Omental fat pad (tissue), 4 donors: ENCODE measurements around the gene SYT1. TPM values are rescaled to one million over a fixed set of nuclear protein-coding genes. Genes with fewer than 3 reads are reported as not detected.

Source experiments
- ATAC-seq: fragments of 150-250 bp; one replicate; pipeline ENCODE4 v1.9.1; 2016; ENCODE audit warnings: mild to moderate bottlenecking, moderate library complexity; ENCODE audit not compliant: low FRiP score
- DNase-seq: peaks from one replicate; pipeline ENCODE4 v3.0.0-alpha.2; 2019; ENCODE audit warnings: low spot score
- CTCF ChIP-seq, 3 donors: fragments of 450-650 bp; IDR thresholded peaks; one replicate each; pipeline ENCODE4 v1.5.1; 2016 to 2017; ENCODE audit warnings: antibody characterized with exemption in 3 of 3, mild to moderate bottlenecking in 3 of 3, moderate library complexity in 2 of 3
- total RNA-seq, 4 donors: library from RNA; depleted of rRNA; stranded (reverse); fragments of >200 nt; gene quantifications; one replicate each; pipeline ENCODE4 v1.1.0, GENCODE V29; 2016

SYT1 gene
- total RNA-seq, 4 donors from 2014 or later = 0.72 to 3.1 (median 1.7) TPM

GRCh38 chr12:79451978-79452377, 587.4 kb downstream of the SYT1 start:
- peak; percentile 28 for DNase-seq
- no peak for TF ChIP-seq CTCF (IDR thresholded peaks at IDR 0.05)
- peak; percentile 47 for ATAC-seq

- TF ChIP-seq CTCF (IDR thresholded peaks at IDR 0.05) = no peak
- no peak for DNase-seq
- no peak for ATAC-seq
Observed at GRCh38 chr12:79452906-79453305, 588.3 kb downstream of the SYT1 start.

GRCh38 chr12:79453820-79454219, 589.2 kb downstream of the SYT1 start:
- TF ChIP-seq CTCF (IDR thresholded peaks at IDR 0.05) = no peak
- no peak for ATAC-seq
- no peak for DNase-seq

- DNase-seq (no peak), ATAC-seq (peak; percentile 66)
- no peak for TF ChIP-seq CTCF (IDR thresholded peaks at IDR 0.05)
Observed at GRCh38 chr12:79454338-79454843, 589.8 kb downstream of the SYT1 start.

- peak; percentile 70 for ATAC-seq
- DNase-seq = no peak
- no peak for TF ChIP-seq CTCF (IDR thresholded peaks at IDR 0.05)
Observed at GRCh38 chr12:79455286-79455685, 590.7 kb downstream of the SYT1 start.

GRCh38 chr12:79482323-79482722, 617.7 kb downstream of the SYT1 start:
- ATAC-seq = no peak
- no peak for TF ChIP-seq CTCF (IDR thresholded peaks at IDR 0.05)

GRCh38 chr12:79482921-79483320, 618.3 kb downstream of the SYT1 start:
- TF ChIP-seq CTCF (IDR thresholded peaks at IDR 0.05) = no peak
- DNase-seq (no peak), ATAC-seq (no peak)

More at GRCh38 chr12:79482323-79482722, 617.7 kb downstream of the SYT1 start:
- DNase-seq = no peak
